COLO668 (cell line): Measurements from ENCODE around the gene MMP24OS.
A peak's percentile ranks its signal among the peaks of the same experiment; 100 is the strongest.
"Not testable (repeated sequence)": the region's sequence is repeated elsewhere in the genome, so short reads cannot be mapped to it uniquely, and the experiment has no call there.

Experiments used
- DNase-seq: peaks from one replicate; lab custom pipeline; 2025; ENCODE audit not compliant: unreplicated experiment; lab: John Stamatoyannopoulos, UW

Gene MMP24OS

DNA sequence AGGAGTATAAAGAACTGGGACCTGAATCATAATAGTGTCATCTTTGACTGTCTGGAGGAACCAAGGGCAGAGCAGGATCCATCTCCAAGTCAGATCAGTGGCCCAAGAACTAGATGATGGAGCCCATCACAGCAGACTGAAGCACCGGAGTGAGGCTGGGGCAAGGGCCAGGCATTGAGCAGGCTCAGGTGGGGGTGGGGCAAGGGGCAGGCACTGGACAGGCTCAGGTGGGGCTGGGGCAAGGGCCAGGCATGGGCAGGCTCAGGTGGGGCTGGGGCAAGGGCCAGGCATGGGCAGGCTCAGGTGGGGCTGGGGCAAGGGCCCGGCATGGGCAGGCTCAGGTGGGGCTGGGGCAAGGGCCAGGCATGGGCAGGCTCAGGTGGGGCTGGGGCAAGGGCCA, 25.3 kb downstream of the MMP24OS start:
- not testable (repeated sequence) for DNase-seq

DNA sequence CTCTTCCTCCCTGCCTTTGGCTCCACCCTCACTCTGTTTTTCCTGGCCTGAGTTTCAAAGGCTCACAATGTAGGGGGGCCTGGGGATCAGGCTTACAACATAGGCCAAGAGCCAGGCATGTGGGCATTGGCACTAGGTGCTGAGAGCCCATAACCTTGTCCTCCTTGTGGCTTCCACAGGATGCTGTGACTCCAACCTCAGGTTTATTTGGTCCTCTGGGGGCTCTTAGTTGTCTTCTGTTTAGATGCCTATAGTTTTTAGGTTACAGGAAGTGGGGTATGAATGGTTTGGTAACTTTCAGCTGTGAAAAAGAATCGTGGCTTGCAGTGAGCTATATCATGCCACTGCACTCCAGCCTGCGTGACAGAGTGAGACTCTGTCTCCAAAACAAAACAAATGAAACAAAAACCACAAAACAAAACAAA, 25.9 kb downstream of the MMP24OS start:
- DNase-seq, result no peak

DNA sequence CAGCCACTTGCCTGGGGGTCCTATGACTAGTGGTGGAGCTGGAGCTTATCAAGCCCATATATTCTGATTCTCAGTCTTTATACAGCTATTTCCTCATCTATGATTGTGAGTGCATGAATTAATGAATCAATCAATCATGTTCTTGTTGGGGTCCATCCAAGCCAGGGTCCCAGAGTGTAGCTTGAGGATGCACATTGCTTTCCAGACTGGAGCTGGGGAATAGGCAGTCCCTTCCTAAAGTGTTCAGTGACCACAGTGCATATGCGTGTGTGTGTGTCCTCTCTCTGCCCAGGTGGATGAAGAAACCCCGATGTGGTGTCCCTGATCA, 26.3 kb downstream of the MMP24OS start:
- no peak for DNase-seq

DNA sequence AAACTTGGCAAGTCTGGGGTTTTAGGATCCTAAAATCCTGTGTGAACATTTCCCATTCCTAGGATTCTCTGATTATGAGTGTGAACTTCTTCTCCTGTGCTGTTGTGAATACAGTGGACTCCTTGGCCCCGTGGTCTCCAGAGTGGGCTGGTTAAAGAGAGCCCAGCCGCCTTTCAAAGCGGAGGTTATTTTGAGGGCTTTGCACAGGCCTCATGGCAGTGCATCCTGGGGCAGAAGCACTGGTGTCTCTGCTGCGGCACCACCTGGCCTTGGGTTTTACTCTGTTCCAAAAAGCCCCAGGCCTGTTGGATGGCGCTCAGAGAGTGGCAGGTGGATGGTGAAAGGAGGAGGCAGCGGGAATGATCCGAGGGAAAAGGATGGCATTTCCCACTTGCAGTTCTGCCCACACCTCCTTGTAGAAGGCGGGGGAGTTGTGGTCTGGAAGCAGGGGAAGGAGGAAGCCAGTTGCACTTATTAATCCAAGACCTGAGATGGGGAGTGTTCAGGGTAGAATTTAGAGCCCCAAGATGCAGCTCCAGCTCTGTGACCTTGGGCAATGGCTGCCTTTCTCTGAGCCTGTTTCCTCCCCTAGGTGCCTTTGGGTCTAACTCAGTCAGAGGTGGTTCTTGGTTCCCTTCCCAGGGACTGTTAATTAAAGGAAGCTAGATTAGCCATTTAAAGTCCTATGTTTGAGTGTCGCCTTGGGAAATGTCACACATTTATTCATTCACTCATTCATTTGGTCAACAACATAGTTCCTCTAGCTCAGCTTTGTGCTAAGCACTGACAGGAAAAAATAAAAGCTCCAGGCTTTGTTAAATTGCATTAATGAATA, 29.1 kb downstream of the MMP24OS start:
- no peak for DNase-seq

DNA sequence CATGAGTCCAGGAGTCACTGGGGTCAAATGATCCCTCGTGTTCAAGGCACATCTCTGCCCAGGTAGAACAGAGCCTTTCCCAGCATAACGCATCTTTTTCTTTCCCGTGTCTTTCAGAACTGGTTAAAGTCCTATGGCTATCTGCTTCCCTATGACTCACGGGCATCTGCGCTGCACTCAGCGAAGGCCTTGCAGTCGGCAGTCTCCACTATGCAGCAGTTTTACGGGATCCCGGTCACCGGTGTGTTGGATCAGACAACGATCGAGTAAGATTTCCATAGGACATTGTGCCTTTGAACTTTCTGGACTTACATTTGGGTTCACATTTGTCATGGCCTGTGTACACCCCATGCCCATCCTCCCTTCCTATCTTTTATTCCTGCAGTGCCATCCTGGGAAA, 31.2 kb downstream of the MMP24OS start:
- no peak for DNase-seq

DNA sequence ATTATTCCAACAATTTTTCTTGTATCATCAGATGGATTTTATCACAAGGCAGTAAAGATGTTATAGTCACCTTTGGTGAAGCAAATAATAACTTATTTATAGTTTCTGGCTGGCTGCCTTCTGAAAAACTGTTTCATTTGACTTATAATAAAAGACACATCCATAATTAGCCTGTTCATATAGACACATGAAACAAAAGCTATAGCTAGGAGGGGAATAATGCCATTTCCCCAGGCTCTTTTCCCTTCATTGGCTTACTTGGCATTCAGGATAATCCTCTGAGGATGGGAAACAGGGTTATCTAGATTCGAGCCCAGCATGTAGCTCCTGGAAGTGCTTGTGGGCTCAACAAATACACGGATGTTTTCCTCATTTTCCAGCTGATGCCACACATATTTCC, 33.9 kb downstream of the MMP24OS start:
- DNase-seq, result no peak

DNA sequence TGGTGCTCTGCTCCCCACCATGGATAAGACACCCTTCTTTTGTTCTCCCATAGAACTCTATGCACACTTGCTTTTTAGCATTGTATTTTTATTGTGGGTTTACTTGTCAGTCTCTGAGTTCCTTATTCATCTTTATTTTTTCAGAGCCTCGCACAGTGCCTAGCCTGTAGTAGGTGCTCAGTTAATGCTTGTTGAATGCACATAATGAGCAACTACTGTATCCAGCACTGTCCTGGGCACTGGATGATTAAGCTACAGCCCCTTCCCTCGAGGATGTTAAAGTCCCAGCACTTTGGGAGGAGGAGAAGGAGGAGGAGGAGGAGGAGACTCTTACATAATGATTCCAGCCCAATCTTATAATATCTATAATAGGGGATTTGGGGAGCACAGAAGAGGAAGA, 34.6 kb downstream of the MMP24OS start:
- no peak for DNase-seq

DNA sequence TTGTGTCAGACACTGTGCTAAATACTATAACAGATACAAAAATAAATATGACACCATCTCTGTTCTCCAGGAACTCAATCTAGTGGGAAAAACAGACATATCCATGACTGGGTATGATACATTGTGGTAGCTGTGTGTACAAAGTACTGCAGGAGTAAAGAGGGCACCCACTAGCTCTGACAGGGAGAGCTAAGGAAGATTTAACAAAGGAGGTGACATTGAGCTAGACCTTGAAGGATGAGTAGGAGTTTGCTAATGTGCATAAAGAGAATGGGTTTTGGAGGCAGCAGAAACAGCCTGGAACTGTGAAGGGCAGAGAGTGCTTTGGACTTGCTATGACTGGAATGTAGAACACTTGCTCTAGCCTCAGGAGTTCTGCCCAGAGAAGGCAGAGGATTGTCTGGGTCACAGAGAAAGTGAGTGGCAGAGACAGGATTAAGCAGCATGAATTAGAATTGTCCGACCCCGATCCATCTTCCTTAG, 37.1 kb downstream of the MMP24OS start:
- no peak for DNase-seq

DNA sequence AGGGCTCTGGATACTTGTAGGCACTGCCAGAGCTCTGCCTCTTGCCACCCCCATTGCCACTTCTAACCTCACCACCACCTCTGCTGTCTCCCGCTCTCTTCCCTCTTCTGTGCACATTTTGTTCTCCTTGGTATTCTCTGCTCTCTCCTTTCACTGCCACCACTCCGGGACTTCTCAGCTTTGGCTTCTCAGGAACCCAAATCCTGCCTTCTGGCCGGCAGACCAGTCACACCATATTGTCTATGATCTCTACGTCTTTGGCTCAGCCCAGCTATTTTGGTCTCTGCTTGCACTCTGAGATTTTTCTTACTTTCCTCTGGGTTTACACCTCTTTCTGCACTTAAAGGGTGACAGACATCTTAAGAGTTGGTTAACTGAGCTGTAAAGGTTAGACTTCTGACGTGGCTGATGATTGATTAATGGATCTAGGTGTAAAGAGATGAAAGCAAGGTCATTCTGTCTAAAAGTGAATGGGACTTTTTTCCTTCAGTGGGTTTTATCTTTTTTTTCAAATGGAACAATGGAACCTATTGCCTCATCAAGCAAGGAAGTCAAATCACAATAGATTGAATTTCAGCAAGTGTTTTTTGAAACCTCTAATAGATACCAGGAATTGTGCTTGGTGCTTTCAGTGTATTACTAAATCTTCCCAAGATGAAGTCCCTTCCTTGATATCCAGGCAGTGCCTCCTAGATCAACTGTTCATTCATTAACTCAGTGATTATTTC, 37.7 kb downstream of the MMP24OS start:
- no peak for DNase-seq

DNA sequence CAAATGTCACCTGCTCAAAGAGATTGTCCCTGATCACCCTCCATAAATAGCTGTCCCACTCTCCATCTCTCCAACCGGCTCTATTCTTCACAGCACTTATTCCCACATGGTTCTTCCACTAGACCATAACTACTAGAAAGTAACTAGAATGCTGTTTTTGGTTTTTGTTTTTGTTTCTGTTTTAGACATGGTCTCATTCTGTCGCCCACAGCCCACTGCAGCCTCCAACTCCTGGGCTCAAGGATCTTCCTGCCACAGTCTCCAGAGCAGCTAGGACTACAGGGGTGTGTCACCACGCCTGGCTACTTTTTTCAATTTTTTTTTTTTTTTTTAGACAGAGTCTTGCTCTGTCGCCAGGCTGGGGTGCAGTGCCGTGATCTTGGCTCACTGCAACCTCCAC, 39.2 kb downstream of the MMP24OS start:
- DNase-seq, result no peak

DNA sequence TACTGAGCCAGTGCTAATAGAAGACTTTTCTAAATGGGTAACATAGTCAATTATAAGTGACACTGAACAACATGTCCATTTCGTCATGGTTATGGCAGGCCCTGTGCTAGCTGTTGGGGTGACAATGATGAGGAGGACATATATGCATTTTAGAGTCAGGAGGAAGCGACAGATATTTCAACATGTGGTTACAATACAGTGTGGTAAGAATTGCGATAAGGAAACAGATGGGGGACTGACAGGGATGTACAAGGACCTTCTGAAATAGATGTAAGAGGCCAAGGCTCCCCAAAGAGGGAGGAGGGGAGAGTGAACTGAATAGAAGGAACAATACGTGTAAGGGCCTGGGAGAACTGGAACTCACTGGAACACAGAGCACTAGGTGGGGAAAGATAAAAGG, 39.8 kb downstream of the MMP24OS start:
- DNase-seq, result no peak

DNA sequence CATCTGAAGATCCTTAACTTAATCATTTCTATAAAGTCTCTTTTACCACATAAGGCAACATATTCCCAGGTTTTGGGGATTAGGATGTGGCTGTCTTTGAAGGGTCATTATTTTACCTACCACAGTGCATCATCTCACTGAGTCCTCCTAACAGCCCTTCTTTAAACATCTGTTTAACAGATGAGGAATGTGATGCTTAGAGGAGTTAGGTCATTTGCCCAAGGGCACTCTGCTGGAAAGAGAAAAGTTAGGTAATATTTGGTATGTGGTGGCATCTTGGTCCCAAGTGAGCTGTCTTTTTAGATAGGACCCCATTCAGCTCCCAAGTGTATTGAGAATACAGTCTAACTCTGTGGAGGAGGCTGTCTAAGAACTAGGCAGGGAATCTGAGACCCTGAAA, 40.4 kb downstream of the MMP24OS start:
- no peak for DNase-seq

DNA sequence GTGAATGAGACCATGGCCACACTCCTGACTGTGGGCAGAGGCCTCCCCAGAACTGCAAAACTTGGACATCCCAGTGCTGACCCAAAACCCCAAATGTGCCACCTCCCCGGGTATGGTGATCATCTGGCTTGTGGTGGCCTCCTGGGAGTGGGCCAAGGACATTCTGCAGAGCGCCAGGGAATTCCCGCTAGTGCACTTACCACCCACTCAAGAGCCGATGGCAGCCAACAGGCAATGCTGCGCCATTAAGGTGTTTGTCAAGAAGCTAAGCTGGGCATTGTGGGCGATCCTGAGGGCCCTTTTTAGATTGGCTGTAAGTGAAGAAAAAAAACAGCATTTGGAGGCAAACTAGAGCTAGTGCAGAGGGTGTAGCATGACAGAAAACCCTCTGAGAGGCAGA, 42.0 kb downstream of the MMP24OS start:
- DNase-seq, result no peak

DNA sequence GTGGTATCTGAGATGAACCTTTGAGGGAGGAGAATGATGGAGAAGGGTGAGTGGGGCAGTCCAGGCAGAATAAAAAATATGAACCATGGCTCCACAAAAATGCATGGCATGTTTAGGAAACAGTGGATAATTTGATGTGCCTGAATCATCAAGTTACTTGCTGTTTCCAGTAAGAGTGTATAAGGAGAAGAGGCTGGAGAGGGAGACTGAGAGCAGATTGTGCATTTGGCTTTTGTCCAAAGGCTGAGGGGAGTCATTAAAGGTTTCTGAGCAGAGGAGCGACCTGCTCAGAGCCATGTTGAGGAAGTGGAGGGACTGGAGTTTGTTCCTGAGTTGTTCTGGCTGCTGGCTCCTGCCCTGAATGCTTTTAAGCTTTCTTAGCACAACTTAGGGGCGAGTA, 45.3 kb downstream of the MMP24OS start:
- no peak for DNase-seq

DNA sequence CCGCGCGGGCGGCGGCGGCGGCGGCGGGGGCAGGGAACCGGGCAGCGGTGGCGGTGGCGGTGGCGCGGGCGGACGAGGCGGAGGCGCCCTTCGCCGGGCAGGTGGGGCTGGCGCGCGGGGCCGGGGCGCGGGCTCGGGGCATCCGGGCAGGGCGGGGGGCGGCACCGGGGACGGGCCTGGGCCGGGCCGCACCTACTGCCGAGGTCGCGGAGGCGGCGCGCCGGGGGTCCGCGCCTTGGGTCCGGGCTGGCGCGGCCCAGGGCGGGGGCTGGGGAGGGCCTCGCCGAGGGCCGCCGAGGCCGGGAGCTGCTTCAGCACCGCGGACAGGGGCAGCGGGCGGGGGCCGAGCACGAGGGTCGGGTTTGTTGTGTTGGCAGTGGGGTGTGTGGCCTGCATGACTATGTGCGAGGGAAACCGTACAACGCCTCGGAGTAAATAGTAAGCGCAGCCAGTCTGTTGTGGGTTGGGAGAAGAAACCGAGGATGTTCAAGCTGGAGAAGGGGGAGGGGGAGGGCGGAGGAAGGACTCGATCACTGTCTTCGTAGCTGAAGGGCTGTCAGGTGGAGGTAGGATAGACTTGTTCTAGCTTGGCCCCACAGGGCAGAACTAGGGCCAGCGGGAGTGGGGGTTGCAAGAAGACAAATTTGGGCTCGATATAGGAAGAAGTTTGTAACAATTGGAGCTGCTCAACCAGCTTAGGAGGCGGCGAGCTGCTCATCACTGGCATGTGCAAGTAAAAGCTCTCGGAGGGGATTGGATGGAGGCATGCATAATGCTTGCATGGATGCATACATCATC, 50.8 kb downstream of the MMP24OS start:
- peak; percentile 61 for DNase-seq
